Small intestine (tissue), 7 donors: ENCODE measurements around the gene GTPBP6. TPM values are rescaled to one million over a fixed set of nuclear protein-coding genes. Genes with fewer than 3 reads are reported as not detected.

Source experiments
- DNase-seq, 2 donors: peaks; one replicate each; pipeline versions ENCODE4 v3.0.0 to v3.0.0-alpha.2; 2013
- FAIRE-seq: peaks from 2 replicates; lab custom pipeline; 2012; peaks lifted over from hg19 to GRCh38; lab: Jason Lieb, UNC
- H3K27ac ChIP-seq, 3 donors: one replicate each; pipeline ENCODE4 v1.5.1; 2013; ENCODE audit warnings: low read length in 2 of 3, mild to moderate bottlenecking in 2 of 3, control low read depth in 1 of 3, inconsistent platforms in 1 of 3, low read depth in 1 of 3, moderate library complexity in 1 of 3
- H3K27me3 ChIP-seq, 3 donors: one replicate each; pipeline ENCODE4 v1.6.1; 2013; ENCODE audit warnings: low read length in 3 of 3, inconsistent platforms in 1 of 3; ENCODE audit not compliant: control insufficient read depth in 3 of 3, insufficient read depth in 3 of 3
- H3K36me3 ChIP-seq, 3 donors: one replicate each; pipeline ENCODE4 v1.6.1; 2013; ENCODE audit warnings: low read length in 3 of 3, inconsistent platforms in 1 of 3, low read depth in 1 of 3, mild to moderate bottlenecking in 1 of 3, moderate library complexity in 1 of 3; ENCODE audit not compliant: control insufficient read depth in 3 of 3, insufficient read depth in 2 of 3
- H3K4me1 ChIP-seq, 3 donors: one replicate each; pipeline ENCODE4 v1.6.1; 2013; ENCODE audit warnings: low read length in 2 of 3, inconsistent platforms in 1 of 3, low read depth in 1 of 3, mild to moderate bottlenecking in 1 of 3, moderate library complexity in 1 of 3; ENCODE audit not compliant: control insufficient read depth in 3 of 3, insufficient read depth in 2 of 3
- H3K4me3 ChIP-seq, 3 donors: one replicate each; pipeline ENCODE4 v1.5.1; 2013; ENCODE audit warnings: low read length in 3 of 3, control low read depth in 1 of 3, inconsistent platforms in 1 of 3, low read depth in 1 of 3, mild to moderate bottlenecking in 1 of 3, moderate library complexity in 1 of 3
- H3K9me3 ChIP-seq, 2 donors: one replicate each; pipeline ENCODE4 v1.6.1; 2013; ENCODE audit warnings: low read depth in 1 of 2, low read length in 1 of 2; ENCODE audit not compliant: control insufficient read depth in 2 of 2, insufficient read depth in 1 of 2
- WGBS, 3 donors: extraction: QIAGEN DNeasy Blood & Tissue Kit; methylation state at CpG; one replicate each; pipeline ENCODE4 v1.1.7; 2013; 5-methylcytosine and 5-hydroxymethylcytosine counted together
- polyA plus RNA-seq, 4 donors: library from polyadenylated mRNA; stranded (reverse) in 3 of 4; unstranded in 1 of 4; fragments of 200-250 nt in 3 of 4; fragments of 120-200 nt in 1 of 4; gene quantifications; one replicate each; pipeline versions ENCODE4 v1.2.1 to v1.2.3, GENCODE V29; 2013
- donor health status: healthy with polysubstance abuse.
- donor health status: control.
- donor health status: control.
- donor health status: Bipolar disorder and iron deficiency.
- donor health status: healthy.

GTPBP6 gene
- polyA plus RNA-seq, 4 donors = 34.9 to 69.7 (median 44.8) TPM

DNA sequence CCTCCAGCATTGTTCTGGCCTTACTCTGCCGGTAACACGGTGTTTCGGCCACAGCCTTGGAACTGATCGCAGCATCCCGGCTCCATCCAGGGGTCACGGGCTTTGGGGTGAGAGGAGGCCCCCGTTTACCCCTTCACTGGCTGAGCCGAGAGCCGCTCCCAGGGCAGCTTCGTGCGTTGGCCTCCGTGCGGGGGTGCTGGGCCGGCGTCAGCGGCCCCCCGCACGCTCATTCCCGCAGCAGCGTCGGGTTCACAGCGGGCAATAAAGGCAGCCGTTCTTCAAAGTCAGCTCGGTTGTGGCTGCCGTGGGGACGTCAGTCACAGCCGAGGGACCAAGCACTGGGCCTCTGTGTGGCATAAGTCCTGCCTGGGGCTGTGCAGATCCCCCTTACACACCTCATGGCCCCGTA lies 62.7 kb downstream of the GTPBP6 start:
- FAIRE-seq = no peak
- Histone ChIP-seq H3K27ac (no peak overlapping the region), H3K4me1 (peaks cover 0 to under 1% (median 0%) of the 10 kb centered on the region in 3 donors), H3K27me3 (no peaks in the 10 kb centered on the region), H3K9me3 (peaks cover 0 to 8% of the 10 kb centered on the region in 2 donors), H3K36me3 (no peaks in the 10 kb centered on the region), H3K4me3 (no peak overlapping the region)
- DNase-seq = no peak
- 88 to 90% (median 89%) methylated on average over 28 of the region's 28 CpGs for WGBS, 3 donors

Other genes starting within 250 kb of the GTPBP6 start
- gene PLCXD1, start 37.4 kb downstream of the GTPBP6 start, polyA plus RNA-seq = 10 to 100 TPM in 2 of 4 donors, 1 to 10 TPM in 2; 3.8 to 40.9 (median 13.3) TPM
- gene PPP2R3B, start 68.1 kb upstream of the GTPBP6 start, polyA plus RNA-seq = 10 to 100 TPM in 3 of 4 donors, 1 to 10 TPM in 1; 4.9 to 13.6 (median 11.8) TPM